Frontal cortex (tissue), 4 donors: ENCODE measurements around the gene PRIM1. TPM values are rescaled to one million over a fixed set of nuclear protein-coding genes. Genes with fewer than 3 reads are reported as not detected.
A peak's percentile ranks its signal among the peaks of the same experiment; 100 is the strongest.
"Not testable (repeated sequence)": the region's sequence is repeated elsewhere in the genome, so short reads cannot be mapped to it uniquely, and the experiment has no call there.

Experiments used
- DNase-seq, 2 donors: peaks; one replicate each; pipeline ENCODE4 v3.0.0; 2012; ENCODE audit warnings: low spot score in 2 of 2
- FAIRE-seq: peaks from 2 replicates; lab custom pipeline; 2012; peaks lifted over from hg19 to GRCh38; lab: Jason Lieb, UNC
- total RNA-seq: library from RNA; depleted of rRNA; stranded (reverse); fragments of >200 nt; gene quantifications from one replicate; pipeline ENCODE4 v1.2.3, GENCODE V29; 2014
- donor health status: control.
- donor health status: control.
- donor health status: control.

Gene PRIM1
- total RNA-seq, 1 donor from 2014 or later, result 31.0 TPM

DNA sequence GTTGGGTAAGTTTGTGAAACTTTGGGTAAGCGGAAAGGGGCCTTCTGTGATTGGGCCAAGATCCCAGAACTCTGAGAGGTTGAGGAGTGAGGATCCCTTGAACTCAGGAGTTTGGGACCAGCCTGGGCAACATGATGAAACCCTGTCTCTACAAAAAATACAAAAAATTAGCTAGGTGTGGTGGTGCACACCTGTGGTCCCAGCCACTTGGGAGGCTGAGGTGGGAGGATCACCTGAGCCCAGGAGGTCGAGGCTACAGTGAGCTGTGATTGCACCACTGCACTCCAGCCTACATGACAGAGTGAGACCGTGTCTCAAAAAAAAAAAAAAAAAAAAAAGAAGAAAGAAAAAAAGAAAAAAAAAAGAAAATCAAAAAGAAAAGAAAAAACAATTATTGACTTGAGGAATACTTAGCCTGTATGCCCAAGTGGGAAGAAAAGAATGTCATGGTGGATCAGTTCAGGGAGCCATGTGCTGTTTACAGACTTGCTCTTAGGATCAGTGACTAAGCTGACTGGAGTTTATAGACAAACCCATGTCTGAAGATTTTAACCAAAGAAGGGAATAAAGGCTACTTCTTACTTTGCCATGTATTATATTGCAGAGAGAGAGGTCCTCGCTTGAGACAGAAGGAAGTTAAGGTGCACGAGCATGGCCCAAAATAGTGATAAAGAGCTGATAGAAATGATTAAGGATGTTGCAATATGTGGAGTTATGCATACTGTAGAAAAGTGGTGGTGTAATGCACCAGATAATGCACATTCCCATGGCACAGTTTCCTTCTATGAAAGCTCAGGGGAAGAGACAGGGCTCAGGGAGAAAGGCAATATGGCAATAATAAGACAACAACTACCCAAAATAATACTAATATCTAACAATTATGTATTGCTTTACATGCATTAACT is 11.9 kb upstream of the PRIM1 start:
- no peak for DNase-seq
- FAIRE-seq, result no peak

DNA sequence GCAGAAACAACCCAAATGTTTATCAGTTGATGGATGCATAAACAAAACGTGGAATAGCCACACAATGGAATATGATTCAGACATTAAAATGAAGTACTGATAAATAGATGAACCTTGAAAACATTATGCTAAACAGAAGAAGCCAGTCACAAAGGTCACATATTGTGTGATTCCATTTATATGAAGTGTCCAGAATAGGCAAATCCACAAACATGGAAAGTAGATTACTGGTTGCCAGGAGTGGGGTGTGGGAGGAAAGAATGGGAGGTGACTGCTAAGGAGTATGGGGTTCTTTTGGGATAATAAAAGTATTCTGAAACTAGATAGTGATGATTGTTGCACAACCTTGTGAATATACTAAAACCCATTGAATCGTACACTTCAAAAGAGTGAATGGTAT is 9.7 kb upstream of the PRIM1 start:
- no peak for DNase-seq
- FAIRE-seq, result no peak

- FAIRE-seq (no peak), DNase-seq (no peak)
These were observed 8.3 kb upstream of the PRIM1 start for GRCh38 chr12:56760460-56760859.

DNA sequence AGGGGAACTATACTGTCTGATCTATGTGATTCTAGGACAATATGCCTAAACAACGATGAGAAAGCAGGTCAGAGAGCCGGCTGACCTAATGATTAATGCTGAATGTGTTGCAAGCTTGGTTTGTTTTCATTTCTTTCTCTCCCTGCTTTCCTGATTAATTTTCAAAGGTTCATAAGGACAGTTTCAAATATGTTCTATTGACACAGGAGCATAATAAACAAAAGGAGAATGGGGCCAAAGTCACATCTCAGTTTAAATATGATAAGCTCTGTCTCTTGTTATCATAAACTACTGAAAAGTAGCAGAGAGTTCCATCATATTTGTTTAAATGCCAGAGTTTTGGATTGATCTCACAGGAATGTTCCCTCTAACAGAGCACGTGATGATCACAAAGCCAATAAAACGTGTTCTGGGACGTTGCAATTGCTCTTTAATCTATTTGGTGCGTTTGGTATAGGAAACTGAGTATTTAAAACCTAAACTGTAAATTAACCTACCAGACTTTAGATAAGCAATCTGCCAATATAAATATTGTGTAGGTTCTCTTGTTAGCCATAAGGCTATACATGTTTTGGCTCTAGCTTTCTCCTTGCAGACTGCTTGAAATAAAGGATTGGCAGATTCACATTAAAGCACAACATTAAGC is 7.3 kb upstream of the PRIM1 start:
- FAIRE-seq (no peak), DNase-seq (no peak)

DNA sequence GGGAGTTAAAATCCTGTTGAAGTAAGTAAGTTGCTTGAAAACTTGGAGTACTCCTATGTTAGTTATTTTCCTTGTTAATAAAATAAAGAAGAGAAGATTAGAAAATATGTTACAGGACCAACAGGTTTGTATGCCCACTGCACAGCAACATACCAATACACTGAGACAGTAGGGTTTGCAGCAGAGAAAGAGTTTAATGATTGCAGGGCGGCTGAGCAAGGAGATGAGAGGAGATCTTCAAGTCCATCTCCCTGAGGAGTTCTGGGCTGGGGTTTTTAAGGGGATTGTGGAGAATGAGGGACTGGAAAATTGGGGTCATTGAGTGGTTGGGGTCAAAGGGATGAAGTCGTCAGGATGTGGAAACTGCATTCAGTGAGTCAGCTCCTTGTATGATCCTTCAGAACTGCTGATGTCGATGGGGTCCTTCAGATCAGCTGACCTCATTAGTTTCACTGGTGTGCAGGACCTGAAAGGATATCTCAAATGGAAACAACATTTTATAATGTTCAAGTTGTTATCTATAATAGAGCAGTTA is 6.7 kb upstream of the PRIM1 start:
- no peak for FAIRE-seq

DNA sequence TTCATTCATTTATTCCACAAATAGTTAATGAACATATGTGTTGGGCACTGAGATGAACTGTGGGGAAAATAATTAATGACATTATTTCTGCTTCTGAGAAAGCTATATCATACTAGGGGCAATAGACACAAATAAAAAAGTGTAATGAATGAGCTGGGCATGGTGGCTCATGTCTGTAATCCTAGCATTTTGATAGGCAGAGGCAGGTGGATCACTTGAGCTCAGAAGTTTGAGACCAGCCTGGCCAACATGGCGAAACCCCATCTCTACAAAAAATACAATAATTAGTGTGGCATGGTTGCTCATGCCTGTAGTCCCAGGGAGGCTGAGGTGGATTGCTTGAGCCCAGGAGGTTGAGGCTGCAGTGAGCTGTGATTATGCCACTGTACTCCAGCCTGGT is 5.8 kb upstream of the PRIM1 start:
- DNase-seq, FAIRE-seq: not testable (repeated sequence)

More for the DNA sequence above, 6.7 kb upstream of the PRIM1 start:
- DNase-seq, result no peak

DNA sequence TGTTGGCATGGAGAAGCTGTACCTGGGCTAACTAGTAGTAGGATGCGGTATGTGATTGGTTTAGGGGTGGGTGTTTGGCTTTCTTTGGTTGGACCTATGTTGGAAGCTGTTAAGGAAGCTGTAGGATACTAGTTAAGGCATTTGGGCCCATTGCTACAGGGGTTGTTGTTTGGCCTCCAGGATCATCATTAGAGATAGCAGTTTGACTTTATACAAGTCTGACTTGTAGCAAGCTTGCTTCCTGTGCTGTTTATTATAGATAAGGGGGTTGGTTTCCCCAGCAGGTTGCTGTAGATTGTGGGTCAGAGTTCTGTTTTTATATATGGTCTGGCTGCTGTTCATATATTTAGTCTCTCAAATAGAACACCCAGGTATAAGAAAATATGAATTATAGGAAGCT is 1.4 kb upstream of the PRIM1 start:
- FAIRE-seq (no peak), DNase-seq (no peak)

GRCh38 chr12:56750596-56750995 is 1.5 kb downstream of the PRIM1 start:
- DNase-seq, FAIRE-seq: not testable (repeated sequence)

GRCh38 chr12:56749853-56750252 is 2.3 kb downstream of the PRIM1 start:
- FAIRE-seq (no peak), DNase-seq (no peak)

DNA sequence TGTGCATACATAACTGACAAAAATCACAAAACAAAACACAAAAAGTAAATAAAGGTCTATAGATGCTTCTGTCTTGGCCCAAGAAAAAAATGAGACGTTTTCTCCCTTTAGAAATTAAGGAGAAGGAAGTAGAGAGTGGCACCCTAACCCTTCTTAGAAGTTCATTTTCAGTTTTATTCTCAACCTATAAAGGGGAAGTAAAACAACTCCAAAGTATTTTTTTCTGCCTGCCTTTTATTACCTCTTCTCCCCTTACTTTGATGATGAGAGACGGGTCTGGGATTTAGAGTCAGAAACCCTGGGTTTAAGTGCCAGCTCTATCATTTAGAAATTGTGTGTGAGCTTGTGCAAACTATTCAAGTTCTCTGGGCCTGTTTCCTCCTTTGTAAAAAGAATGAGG is 2.8 kb downstream of the PRIM1 start:
- DNase-seq, result no peak
- no peak for FAIRE-seq

DNA sequence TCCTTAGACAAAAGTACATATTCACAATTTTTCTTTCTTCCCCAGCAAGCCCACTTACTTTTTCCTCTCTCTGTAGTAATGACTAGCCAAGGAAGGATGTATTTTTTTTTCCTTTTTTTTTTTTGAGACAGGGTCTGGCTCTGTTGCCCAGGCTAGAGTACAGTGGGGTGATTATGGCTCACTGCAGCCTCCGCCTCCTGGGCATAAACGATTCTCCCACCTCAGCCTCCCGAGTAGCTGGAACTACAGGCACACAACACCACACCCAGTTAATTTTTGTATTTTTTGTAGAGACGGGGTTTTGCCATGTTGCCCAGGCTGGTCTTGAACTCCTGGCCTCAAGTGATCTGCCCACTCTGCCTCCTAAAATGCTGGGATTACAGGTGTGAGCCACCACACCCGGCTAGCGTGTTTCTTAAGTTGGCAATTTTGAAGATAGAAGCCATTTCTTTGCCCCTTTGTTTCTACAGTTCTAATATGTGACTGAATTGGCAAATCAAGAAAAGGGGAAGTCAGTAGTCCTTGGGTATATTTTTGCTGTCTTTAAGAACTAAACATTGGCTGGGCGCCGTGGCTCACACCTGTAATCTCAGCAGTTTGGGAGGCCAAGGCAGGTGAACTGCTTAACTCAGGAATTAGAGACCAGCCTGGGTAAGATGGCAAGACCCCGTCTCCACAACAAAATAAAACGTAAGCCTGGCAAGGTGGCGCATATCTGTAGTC is 23.8 kb downstream of the PRIM1 start:
- FAIRE-seq (no peak), DNase-seq (no peak)

GRCh38 chr12:56726196-56726675 is 25.9 kb downstream of the PRIM1 start:
- FAIRE-seq, DNase-seq: not testable (repeated sequence)

- DNase-seq, result no peak
These were observed 26.4 kb downstream of the PRIM1 start for GRCh38 chr12:56725723-56726102.

GRCh38 chr12:56724972-56725722 is 27.0 kb downstream of the PRIM1 start, which contains the start of gene NACA:
NACA (minus strand) TSS chr12:56725299; CDS start chr12:56724521, 778 bp downstream.
- peak; percentile 83 to 96 for DNase-seq
- FAIRE-seq, result no peak

More at GRCh38 chr12:56725723-56726102, 26.4 kb downstream of the PRIM1 start:
- FAIRE-seq, result no peak

- FAIRE-seq (no peak), DNase-seq (peak in 1 of 2 donors; percentile 36)
These were observed 27.5 kb downstream of the PRIM1 start for GRCh38 chr12:56724701-56724971.

- FAIRE-seq, result no peak
- no peak for DNase-seq
These were observed 28.0 kb downstream of the PRIM1 start for GRCh38 chr12:56723889-56724700.

GRCh38 chr12:56723352-56723751 is 28.8 kb downstream of the PRIM1 start:
- FAIRE-seq, result no peak
- no peak for DNase-seq

DNA sequence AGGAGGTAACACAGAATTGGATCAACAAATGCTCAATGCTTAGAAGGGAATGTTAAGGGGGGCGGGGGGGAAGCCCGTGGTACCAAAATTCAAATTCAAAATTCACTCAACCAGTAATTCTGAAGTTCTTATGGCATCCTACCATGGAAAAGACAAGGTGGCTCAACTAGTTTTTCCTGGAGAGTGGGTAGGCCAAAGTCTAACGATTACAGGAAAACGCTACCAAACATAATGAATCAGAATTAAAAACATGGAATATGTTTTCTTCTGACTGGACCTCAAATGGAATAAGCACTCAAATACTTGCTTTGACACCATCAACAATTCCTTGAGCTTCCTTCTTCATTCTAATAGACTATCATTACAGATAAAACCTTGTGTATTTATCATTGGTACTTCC is 29.3 kb downstream of the PRIM1 start:
- DNase-seq (no peak), FAIRE-seq (no peak)

GRCh38 chr12:56721721-56722120 is 30.4 kb downstream of the PRIM1 start:
- DNase-seq (no peak), FAIRE-seq (no peak)
